ENCODE measurements around the gene XRN2.

Gene XRN2

DNA sequence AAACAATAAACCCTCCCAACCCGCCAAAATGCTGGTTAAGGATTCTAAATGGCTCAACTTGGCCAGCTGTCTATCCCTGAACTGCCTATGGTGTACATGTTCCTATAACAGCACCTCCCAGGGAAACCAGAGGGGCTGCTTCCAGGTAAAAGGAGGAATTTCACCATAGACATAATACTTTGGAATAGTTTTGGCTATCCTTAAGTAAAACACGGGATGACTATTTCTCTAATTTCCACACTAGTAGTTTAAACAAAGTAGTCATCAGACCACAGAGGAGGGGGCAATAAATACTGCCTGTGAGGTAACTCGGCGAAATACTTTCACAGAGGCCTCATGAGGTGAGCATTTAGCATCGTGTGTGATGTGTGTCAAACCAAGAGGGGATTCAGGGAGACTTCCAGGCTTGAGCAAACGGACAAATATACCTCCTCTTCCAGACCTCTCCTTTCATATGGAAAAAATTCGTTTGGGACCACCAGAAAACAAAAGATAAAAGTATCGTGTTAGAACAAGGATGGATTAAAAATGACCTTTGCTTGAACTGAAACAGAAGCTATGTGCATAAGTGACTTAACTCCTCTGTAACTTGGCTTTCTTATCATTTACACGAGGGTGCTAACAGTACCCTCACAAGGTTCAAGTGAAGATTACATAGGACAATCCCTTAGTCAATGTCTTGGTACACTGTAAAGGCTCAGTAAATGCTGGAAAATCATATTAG, 1.0 kb upstream of the XRN2 start:
- DNase-seq (ENCODE audit: low spot score) = no peak

GRCh38 chr20:21302664-21303060, 469 bp upstream of the XRN2 start:
- peak; percentile 42 for DNase-seq (ENCODE audit: low spot score)

DNA sequence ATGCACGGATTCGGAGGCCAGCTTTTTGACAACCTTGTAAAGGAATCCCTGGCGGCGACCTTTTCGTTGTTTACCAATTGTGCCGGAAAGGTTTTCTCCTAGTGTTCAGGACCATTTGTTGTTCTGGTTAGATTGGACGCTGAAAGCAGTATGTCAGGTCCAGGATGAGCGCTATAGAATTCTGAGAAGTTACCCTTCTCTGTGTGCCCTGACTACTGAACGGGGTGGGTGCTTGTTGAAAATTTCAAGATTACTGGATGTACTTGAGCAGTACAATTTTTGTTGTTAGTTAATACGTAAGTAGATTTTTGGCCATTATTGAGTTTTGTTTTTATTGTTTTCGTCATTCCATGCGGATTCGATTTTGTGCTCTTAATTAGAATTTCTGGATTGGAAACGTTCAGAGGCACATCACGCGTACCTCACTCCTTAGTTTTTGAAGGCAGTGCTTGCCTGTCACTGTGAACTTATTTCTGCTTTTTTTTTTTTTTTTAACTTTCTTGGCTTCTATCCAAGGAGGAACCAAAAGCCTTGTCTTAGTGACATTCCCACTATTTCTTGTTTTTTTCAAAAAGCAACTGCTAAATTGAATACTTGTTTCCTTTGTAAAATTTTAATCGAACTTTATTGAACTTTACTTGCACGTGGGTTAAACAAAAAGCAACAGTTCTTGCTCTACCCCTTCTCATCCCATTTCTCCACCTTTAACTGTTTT, 898 bp downstream of the XRN2 start:
- DNase-seq (ENCODE audit: low spot score) = peak; percentile 48

DNA sequence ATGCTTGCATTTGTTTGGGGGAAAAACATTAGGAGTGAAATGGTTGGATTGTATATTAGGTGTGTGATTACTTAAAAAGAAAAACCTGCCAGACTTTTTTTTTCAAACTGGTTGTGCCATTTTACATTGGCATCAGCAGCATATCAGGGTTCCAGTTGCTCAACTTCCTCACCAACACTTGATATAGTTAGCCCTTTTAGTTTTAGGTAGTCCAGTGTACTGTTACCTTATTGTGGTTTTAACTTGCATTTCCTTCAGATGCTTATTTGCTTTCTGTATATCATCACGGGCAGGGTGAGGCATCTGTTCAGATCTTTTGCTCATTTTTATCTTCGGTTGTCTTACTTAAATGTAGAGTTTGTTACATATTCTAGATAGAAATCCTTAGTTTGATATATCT, 5.2 kb downstream of the XRN2 start:
- DNase-seq (ENCODE audit: low spot score) = no peak

GRCh38 chr20:21309678-21310467, 6.7 kb downstream of the XRN2 start:
- no peak for DNase-seq (ENCODE audit: low spot score)

- DNase-seq (ENCODE audit: low spot score) = no peak
These were observed 9.8 kb downstream of the XRN2 start for GRCh38 chr20:21312813-21313474.

DNA sequence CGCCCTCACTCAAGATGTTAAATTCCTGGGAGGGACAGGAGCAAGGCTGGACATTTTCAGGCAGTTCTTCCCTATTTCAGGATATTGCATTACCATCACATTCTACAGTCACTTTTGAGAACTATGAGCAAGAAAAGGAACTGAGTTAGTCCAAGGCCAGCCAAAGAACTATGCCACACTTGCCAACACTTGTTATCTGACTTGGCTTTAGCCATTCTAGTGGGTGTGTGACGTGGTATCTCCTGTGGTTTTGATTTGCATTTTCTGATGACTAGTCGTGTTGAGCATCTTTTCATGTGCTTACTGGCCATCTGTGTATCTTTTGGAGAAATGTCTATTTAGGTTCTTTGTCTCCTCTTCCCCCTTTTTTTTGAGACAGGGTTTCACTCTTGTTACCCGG, 12.0 kb downstream of the XRN2 start:
- DNase-seq (ENCODE audit: low spot score) = no peak

DNA sequence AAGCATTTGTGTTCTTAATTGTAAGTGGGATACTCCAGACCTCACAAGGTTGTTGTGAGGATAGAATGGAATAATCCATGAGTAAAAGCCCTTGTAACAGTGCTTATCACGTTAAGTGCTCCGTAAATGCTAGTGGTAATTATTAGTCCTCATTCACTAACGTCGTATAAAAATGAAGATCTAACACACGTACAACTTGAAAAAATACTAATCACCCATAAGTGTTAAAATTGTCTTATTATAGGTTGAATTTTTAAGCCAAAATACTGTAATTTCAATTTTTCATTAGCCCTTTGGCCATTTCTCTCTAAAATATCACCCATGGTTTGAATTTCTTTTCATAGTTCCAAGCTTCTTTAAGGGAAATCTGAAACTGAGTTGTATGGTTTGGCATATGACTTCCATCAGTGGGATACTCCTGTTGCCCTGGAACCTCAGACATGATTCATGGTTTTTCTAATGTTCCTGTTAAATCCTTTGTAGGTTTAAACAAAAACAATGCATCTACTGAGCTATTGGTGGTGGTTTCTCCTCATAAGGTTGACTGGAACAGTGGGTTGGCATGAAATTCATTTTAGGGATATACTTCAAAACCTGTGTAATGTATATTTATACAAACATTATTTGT, 19.1 kb downstream of the XRN2 start:
- no peak for DNase-seq (ENCODE audit: low spot score)

DNA sequence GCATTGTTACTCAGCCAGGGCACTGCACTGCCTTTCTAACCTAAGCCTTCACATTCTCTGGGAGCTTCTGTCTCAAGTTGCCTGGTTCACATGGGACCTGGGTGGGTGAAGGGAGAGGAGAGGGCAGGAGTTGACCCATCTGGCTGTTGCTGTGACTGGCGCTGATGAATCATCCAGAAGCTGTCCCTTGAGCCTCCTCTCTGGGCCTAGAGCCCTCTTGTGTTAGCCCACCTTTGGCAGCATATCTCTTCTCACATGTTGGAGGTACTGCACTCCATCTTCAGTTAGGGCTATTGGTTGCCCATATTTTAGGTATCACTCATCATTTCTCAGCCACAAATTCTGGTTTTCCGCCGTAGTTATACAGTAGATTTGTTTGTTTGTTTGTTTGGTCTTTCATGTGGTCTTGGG, 19.8 kb downstream of the XRN2 start:
- DNase-seq (ENCODE audit: low spot score) = no peak

DNA sequence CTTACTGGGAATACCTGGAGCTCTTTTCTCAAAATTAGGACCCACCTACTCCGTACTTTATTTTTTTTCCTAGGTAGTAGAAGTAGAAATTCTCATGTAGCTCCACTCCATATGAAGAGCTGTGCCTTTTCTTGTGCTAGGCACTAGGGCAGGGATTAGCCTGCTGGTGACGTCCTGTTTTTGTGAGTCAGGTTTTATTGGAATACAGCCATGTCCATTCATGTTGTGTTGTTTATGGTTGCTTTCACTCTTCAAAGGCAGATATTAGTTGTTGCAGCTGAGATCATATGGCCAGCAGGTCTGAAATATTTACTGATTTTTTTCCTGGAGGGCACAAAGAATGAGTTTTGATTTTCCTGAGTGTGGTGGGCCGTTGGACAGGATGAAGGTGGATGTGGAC, 20.5 kb downstream of the XRN2 start:
- no peak for DNase-seq (ENCODE audit: low spot score)

- no peak for DNase-seq (ENCODE audit: low spot score)
These were observed 21.0 kb downstream of the XRN2 start for GRCh38 chr20:21324126-21324525.

- DNase-seq (ENCODE audit: low spot score) = no peak
These were observed 22.2 kb downstream of the XRN2 start for GRCh38 chr20:21325296-21325695.

GRCh38 chr20:21326700-21327099, 23.6 kb downstream of the XRN2 start:
- no peak for DNase-seq (ENCODE audit: low spot score)

GRCh38 chr20:21336455-21337151, 33.5 kb downstream of the XRN2 start:
- no peak for DNase-seq (ENCODE audit: low spot score)

DNA sequence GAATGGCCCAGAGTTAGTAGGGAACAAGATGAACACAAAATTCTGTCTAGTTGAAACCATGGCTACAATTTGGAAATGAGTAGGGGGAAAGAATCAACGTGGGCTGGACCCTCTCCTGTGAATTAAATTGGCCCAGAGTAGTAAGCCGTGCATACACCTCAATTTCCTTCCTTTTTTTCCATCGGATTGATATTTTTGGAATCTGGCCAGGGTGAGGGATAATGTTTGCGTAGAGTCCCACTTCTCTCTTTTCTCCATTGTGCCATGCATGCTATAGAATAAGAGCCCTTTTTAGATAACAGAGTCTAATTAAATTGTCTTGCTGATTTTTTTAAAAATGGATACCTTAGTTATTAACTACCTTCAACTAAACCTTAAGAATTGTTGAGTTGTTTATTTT, 35.2 kb downstream of the XRN2 start:
- no peak for DNase-seq (ENCODE audit: low spot score)

DNA sequence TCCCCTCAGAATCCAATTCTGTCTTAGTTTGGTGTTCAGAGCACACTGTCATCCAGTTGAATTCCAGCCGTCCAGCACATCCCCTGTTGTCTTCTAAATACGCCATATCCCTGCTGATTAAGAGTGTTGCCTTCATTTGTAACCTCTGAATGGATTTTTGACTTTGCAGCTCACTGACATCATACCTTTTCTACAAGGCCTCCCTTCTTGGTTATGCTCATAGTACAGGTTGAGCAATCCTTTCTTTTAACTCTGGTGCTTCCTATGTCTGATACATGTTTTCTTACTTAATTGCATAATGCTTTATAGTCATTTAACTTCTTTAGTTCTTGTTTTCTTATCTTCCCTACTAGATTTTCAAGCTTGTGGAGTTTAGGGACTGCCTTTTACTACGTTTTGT, 36.4 kb downstream of the XRN2 start:
- DNase-seq (ENCODE audit: low spot score) = no peak

DNA sequence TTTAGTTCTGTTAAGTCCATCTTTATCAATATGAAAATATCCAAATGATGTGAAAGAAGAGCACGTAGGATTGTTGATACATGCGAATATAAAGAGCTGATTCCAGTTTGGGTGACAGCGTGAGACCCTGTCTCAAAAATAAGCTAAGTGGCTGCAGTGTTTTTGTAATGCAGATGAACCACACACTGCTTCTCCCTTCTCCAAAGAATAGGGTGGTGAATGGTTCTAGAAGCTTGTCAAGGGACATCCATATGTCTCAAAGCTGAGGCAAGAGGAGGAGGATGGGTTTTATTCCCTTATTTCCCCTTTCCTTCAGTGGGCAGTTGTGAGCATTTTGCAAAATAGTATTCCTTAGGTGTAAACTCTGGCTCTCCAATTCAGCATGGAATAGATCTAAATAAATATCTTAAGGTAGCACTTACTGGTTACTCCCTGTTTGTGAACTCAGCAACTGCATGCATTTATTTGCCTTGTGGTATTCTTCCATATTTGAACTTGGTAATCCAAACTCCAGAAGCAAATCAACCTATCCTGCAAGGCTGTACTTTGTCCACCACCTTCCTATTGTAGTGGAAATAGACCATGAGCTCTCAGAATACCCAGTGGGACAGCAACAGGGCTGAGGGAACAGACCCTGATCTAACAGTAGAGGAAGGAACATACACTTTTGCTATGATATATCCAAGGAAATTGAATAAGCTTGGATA, 38.0 kb downstream of the XRN2 start:
- no peak for DNase-seq (ENCODE audit: low spot score)

DNA sequence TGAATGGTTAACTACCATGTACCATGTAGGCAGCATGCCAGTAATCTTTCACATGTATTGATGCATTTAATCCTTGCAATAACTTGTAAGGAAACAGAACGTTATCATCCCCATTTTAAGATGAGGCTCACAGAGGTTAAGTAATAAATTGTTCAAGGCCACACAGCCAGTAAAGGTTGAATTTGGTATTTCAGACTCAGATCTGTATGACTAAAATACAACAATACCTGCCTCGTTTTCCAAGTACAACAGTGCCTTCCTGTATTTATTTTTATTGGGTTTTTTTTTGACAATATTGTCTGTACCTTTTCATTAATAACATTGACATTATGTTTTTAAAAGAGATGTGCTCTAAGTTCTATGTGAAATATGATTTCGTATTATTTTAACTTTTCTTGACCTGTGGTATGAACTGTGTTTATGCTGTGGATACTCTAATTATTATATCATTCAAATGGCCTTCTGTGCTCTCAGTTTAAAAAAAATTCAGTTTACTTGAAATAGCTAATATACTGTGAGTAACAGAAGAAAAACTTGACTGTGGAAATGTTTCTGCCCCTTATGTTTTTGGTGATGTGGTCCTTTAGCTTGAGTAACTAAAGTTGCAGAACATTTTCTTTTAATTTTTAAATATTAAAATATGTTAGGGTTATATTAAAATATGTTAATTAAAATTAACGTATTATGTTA, 39.7 kb downstream of the XRN2 start:
- no peak for DNase-seq (ENCODE audit: low spot score)

DNA sequence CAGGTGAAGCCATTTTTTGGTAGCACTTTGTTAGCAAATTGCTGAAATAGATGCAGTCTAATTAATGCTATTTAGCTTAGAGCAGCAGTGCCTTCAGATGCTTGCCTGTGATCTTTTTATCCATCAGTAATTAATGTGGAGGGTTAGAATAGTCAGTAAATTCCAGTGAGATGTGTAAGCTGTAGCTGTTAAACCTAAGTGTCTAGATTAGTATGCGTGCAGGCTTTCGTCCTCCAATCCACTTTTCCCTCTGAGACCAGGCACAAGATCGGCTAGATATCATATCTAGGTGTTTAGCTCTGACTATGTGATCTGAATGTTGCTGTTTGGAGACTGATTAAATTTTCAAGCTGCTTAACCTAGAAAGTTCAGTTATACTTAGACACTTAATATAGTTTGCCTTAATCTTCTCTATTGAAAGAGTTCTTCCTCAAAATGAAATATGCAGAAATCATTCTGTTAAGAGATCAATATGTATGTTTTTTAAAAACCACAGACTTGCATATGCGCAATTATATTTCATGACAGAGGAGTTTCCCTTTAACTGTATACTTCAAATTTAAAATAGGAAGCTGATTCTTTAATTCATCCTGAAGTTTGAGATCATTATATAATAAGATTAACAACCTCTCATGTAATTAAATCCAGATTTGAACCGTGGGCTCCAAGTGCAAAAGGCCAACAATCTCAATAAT, 41.2 kb downstream of the XRN2 start:
- no peak for DNase-seq (ENCODE audit: low spot score)

DNA sequence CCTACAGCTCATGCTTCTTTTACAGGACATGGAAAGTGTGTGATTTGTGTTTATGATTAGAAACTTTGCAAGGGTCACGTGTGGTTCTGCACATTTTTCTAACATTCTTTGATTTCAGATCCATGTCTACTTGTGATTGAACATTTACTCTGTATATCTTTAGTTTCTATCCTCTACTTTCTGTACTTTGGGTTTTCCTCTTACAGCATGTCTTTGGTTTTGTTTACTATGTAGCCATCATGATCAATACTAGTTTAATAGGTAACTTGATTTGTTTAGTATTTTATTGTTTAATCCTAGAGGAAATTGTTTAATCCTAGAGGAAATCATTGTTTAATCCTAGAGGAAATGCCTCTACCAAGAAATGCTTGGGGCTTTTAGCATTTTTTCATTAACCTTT, 41.8 kb downstream of the XRN2 start:
- DNase-seq (ENCODE audit: low spot score) = no peak

Measured in pons (tissue), 1 donor.